Suppressor macrophage (primary cell): ENCODE measurements around the gene TRIM3.

ENCODE experiments used
- DNase-seq, 4 experiments: peaks; one replicate each; pipeline ENCODE4 v3.0.0-alpha.2; 2020 to 2022

The TRIM3 gene

GRCh38 chr11:6400431-6401345, 73.1 kb downstream of the TRIM3 start:
- no peak for DNase-seq
